SK-N-MC (cell line): ENCODE results near the gene TOX2.

Experiments used
- EZH2 ChIP-seq: fragments of 200-600 bp; sonication (generic); IDR thresholded peaks from one replicate; pipeline ENCODE4 v1.6.1; 2017; ENCODE audit warnings: antibody characterized with exemption
- FOXP2 ChIP-seq: optimal IDR thresholded peaks from 2 replicates; pipeline ENCODE3; 2011; ENCODE audit warnings: mild to moderate bottlenecking, moderate library complexity; ENCODE audit not compliant: insufficient read depth; ENCODE audit errors: extremely low read length, control extremely low read depth
- POLR2AphosphoS5 ChIP-seq: IDR thresholded peaks from 2 replicates; pipeline ENCODE4 v1.6.1; 2012; ENCODE audit warnings: mild to moderate bottlenecking, low read depth, low read length, borderline replicate concordance

- TF ChIP-seq EZH2 (no peak), POLR2AphosphoS5 (no peak), FOXP2 (no peak)
Measured at GRCh38 chr20:44032583-44033331, 118.1 kb downstream of the TOX2 start.
